ENCODE data around the gene ZMAT5.

DNA sequence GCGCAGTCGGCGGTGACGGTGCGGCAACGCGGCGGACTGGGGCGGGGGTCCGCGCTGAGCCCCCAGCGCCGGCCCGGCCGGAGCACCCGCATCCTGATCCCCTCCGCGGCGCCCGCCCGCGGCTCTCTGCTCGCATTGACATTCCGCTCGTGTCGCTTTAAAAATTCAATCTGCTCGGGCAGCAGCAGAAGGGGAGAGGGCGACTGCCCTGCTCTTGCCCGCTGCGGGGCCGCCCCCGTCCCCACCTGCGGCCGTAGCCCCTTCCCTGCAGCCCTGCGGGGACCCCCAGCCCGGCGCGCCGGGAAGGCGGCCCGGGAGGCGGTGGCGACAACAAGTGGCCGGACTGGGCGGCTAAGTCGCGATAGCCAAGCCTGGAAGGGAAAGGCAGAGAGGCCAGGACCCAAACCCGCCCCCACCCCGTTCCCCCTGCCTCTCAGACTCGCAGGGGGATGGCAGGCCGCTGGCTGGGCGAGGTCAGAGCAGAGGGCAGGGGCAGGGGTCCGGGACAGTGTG is 45.9 kb downstream of the ZMAT5 start:
- TF ChIP-seq RAD21 (IDR thresholded peaks at IDR 0.05; ENCODE audit: low read depth) (no peak), SIN3A (IDR thresholded peaks at IDR 0.05; ENCODE audit: low read depth) (no peak), POLR2A (IDR thresholded peaks at IDR 0.05; ENCODE audit: borderline replicate concordance, extremely low read depth, insufficient read depth, insufficient read length) (no peak), EZH2 (IDR thresholded peaks at IDR 0.05) (no peak)
